Fibroblast of lung (primary cell): ENCODE measurements around the gene PTK7. TPM values are rescaled to one million over a fixed set of nuclear protein-coding genes. Genes with fewer than 3 reads are reported as not detected.

Source experiments
- DNase-seq, 2 donors: peaks; one replicate each; pipeline versions ENCODE4 v3.0.0 to v3.0.0-alpha.2; 2010; ENCODE audit warnings: low read depth in 2 of 2
- H2AFZ ChIP-seq: 2 replicates; pipeline ENCODE4 v1.5.1; 2012; ENCODE audit warnings: low read length, control low read depth, inconsistent platforms
- H3K27ac ChIP-seq: 2 replicates; pipeline ENCODE4 v1.5.1; 2011; ENCODE audit warnings: low read length, control low read depth; ENCODE audit not compliant: insufficient read depth
- H3K27me3 ChIP-seq: 2 replicates; pipeline ENCODE4 v1.5.1; 2011; ENCODE audit warnings: mild to moderate bottlenecking, low read length; ENCODE audit not compliant: control insufficient read depth, insufficient read depth
- H3K36me3 ChIP-seq: 2 replicates; pipeline ENCODE4 v1.5.1; 2011; ENCODE audit warnings: low read length; ENCODE audit not compliant: control insufficient read depth, insufficient read depth
- H3K4me1 ChIP-seq: 2 replicates; pipeline ENCODE4 v1.5.1; 2011; ENCODE audit warnings: low read length; ENCODE audit not compliant: control insufficient read depth, insufficient read depth; ENCODE audit errors: extremely low read depth
- H3K4me2 ChIP-seq: 2 replicates; pipeline ENCODE4 v1.5.1; 2011; ENCODE audit warnings: low read length, control low read depth; ENCODE audit not compliant: insufficient read depth; ENCODE audit errors: extremely low read depth
- H3K4me3 ChIP-seq, 4 experiments: fragments of 200-600 bp in 1 of 4; sonication (generic) in 1 of 4; replicated peaks in 1 of 4; 2 replicates each; pipeline ENCODE4 v1.5.1; 2011 to 2016; ENCODE audit warnings: low read length in 4 of 4, low read depth in 3 of 4, mild to moderate bottlenecking in 3 of 4, control low read depth in 2 of 4, inconsistent platforms in 1 of 4, mixed read lengths in 1 of 4; ENCODE audit not compliant: insufficient read depth in 1 of 4; ENCODE audit errors: control extremely low read depth in 1 of 4
- H3K79me2 ChIP-seq: 2 replicates; pipeline ENCODE4 v1.5.1; 2012; ENCODE audit warnings: mild to moderate bottlenecking, low read length, inconsistent platforms; ENCODE audit not compliant: control insufficient read depth, insufficient read depth
- H3K9ac ChIP-seq: 2 replicates; pipeline ENCODE4 v1.5.1; 2011; ENCODE audit warnings: mild to moderate bottlenecking, low read length, control low read depth; ENCODE audit not compliant: insufficient read depth
- H3K9me3 ChIP-seq: 2 replicates; pipeline ENCODE4 v1.5.1; 2012; ENCODE audit warnings: low read depth, low read length; ENCODE audit not compliant: control insufficient read depth, insufficient read depth
- H4K20me1 ChIP-seq: 2 replicates; pipeline ENCODE4 v1.5.1; 2011; ENCODE audit warnings: low read length; ENCODE audit not compliant: control insufficient read depth, insufficient read depth; ENCODE audit errors: extremely low read depth
- CTCF ChIP-seq, 2 donors: IDR thresholded peaks in 1 of 2; conservative IDR thresholded peaks in 1 of 2; 1 replicate in 1 of 2; 2 replicates in 1 of 2; pipeline ENCODE4 v1.5.1; 2011 to 2012; ENCODE audit warnings: low read length in 2 of 2, control low read depth in 1 of 2, inconsistent platforms in 1 of 2, low read depth in 1 of 2, mild to moderate bottlenecking in 1 of 2
- EZH2 ChIP-seq: IDR thresholded peaks from 2 replicates; pipeline ENCODE4 v1.5.1; 2012; ENCODE audit warnings: low read length, control low read depth, mild to moderate bottlenecking; ENCODE audit errors: missing control alignments
- polyA plus RNA-seq, 2 donors: library from polyadenylated mRNA; depleted of rRNA in 1 of 2; stranded (reverse) in 1 of 2; unstranded in 1 of 2; fragments of >200 nt; gene quantifications; 2 replicates each; pipeline ENCODE4 v1.2.1, GENCODE V29; 2011 to 2012; ENCODE audit warnings: missing spikeins in 1 of 2
- total RNA-seq: library from RNA; depleted of rRNA; stranded (reverse); fragments of >200 nt; gene quantifications from 2 replicates; pipeline ENCODE4 v1.2.1, GENCODE V29; 2014

The PTK7 gene
- total and polyA plus RNA-seq, 2 donors (not counting 1 experiment from before 2014, with no cell fraction given), result 145 to 149 TPM

GRCh38 chr6:43203718-43204095 lies 127.6 kb downstream of the PTK7 start:
- Histone ChIP-seq H3K27me3 (no peaks in the 10 kb centered on the region), H2AFZ (no peak overlapping the region), H3K4me3 (no peak overlapping the region), H3K9me3 (no peaks in the 10 kb centered on the region), H3K79me2 (no peaks in the 10 kb centered on the region), H3K4me2 (no peak overlapping the region), H3K36me3 (peaks cover 8% of the 10 kb centered on the region), H3K4me1 (no peaks in the 10 kb centered on the region), H3K9ac (no peak overlapping the region), H4K20me1 (no peaks in the 10 kb centered on the region), H3K27ac (no peak overlapping the region)
- DNase-seq, result no peak
- TF ChIP-seq CTCF (conservative IDR thresholded peaks at IDR 0.05 in 1 of 2, IDR thresholded peaks at IDR 0.05 in 1 of 2; ENCODE audit: low read depth in 1 of 2, low read length in 2 of 2) (no peak), EZH2 (no peak)

GRCh38 chr6:43204271-43205105 lies 128.4 kb downstream of the PTK7 start:
- Histone ChIP-seq H3K4me2 (no peak overlapping the region), H3K36me3 (peaks cover 6% of the 10 kb centered on the region), H3K79me2 (no peaks in the 10 kb centered on the region), H3K9me3 (no peaks in the 10 kb centered on the region), H3K9ac (no peak overlapping the region), H4K20me1 (no peaks in the 10 kb centered on the region), H3K27ac (no peak overlapping the region), H3K4me3 (no peak overlapping the region), H3K27me3 (no peaks in the 10 kb centered on the region), H3K4me1 (no peaks in the 10 kb centered on the region), H2AFZ (no peak overlapping the region)
- no peak for DNase-seq
- no peak for TF ChIP-seq CTCF (conservative IDR thresholded peaks at IDR 0.05 in 1 of 2, IDR thresholded peaks at IDR 0.05 in 1 of 2; ENCODE audit: low read depth in 1 of 2, low read length in 2 of 2)
- TF ChIP-seq EZH2, result no peak

- no peak overlapping the region for H3K4me3 ChIP-seq
- peaks cover 6% of the 10 kb centered on the region for H3K36me3 ChIP-seq
- H3K9me3 ChIP-seq, result no peaks in the 10 kb centered on the region
- TF ChIP-seq EZH2 (no peak), CTCF (conservative IDR thresholded peaks at IDR 0.05 in 1 of 2, IDR thresholded peaks at IDR 0.05 in 1 of 2; ENCODE audit: low read depth in 1 of 2, low read length in 2 of 2) (no peak)
- H3K27me3 ChIP-seq, result no peaks in the 10 kb centered on the region
- H4K20me1 ChIP-seq, result no peaks in the 10 kb centered on the region
- H3K27ac ChIP-seq, result no peak overlapping the region
- H3K4me2 ChIP-seq, result no peak overlapping the region
- no peaks in the 10 kb centered on the region for H3K79me2 ChIP-seq
- no peak for DNase-seq
- no peaks in the 10 kb centered on the region for H3K4me1 ChIP-seq
- H3K9ac ChIP-seq, result no peak overlapping the region
- no peak overlapping the region for H2AFZ ChIP-seq
These were observed 129.7 kb downstream of the PTK7 start for GRCh38 chr6:43205849-43206248.
